WTC11 (cell line): ENCODE data around the gene GPI. TPM values are rescaled to one million over a fixed set of nuclear protein-coding genes. Genes with fewer than 3 reads are reported as not detected.

Experiments
- ATAC-seq: fragments of 200-7000 bp; cut with Tn5 transposase; 2 replicates; pipeline ENCODE4 v1.10.0; 2021; ENCODE audit warnings: mild to moderate bottlenecking, moderate library complexity
- CTCF ChIA-PET: fragments of 300-600 bp; sonication (Branson Sonifier 250); formaldehyde crosslinking; loops from one replicate; lab custom pipeline; 2021; ENCODE audit warnings: antibody characterized with exemption; lab: Charles Lee
- POLR2A ChIA-PET: fragments of 350-600 bp; sonication (Branson Sonifier 250); formaldehyde crosslinking; loops from one replicate; lab custom pipeline; 2021; ENCODE audit warnings: antibody characterized with exemption; lab: Charles Lee
- DNase-seq: peaks from one replicate; pipeline ENCODE4 v3.0.0; 2021; ENCODE audit warnings: low spot score
- H3K27ac Mint-ChIP-seq: 2 replicates; pipeline ENCODE4 v1.8.0; 2021; ENCODE audit warnings: mixed read lengths
- H3K27me3 Mint-ChIP-seq: 2 replicates; pipeline ENCODE4 v1.8.0; 2021; ENCODE audit warnings: low read depth, mild to moderate bottlenecking, moderate library complexity, mixed read lengths
- H3K36me3 Mint-ChIP-seq: 2 replicates; pipeline ENCODE4 v1.8.0; 2021; ENCODE audit warnings: mixed read lengths
- H3K4me1 Mint-ChIP-seq: 2 replicates; pipeline ENCODE4 v1.8.0; 2022; ENCODE audit warnings: mixed read lengths
- H3K4me3 Mint-ChIP-seq: 2 replicates; pipeline ENCODE4 v1.8.0; 2021; ENCODE audit warnings: mild to moderate bottlenecking, moderate library complexity, mixed read lengths
- H3K9me3 Mint-ChIP-seq: 2 replicates; pipeline ENCODE4 v1.8.0; 2021; ENCODE audit warnings: mixed read lengths
- CREM ChIP-seq: sonication (generic); formaldehyde crosslinking; IDR thresholded peaks from 2 replicates; pipeline ENCODE4 v1.8.1; 2022; ENCODE audit warnings: mild to moderate bottlenecking, missing genetic modification reagents, moderate library complexity
- ESRRA ChIP-seq: sonication (generic); formaldehyde crosslinking; IDR thresholded peaks from 2 replicates; pipeline ENCODE4 v1.8.1; 2022; ENCODE audit warnings: mild to moderate bottlenecking, missing genetic modification reagents, borderline replicate concordance
- ETV6 ChIP-seq: sonication (generic); formaldehyde crosslinking; IDR thresholded peaks from 2 replicates; pipeline ENCODE4 v1.8.1; 2022; ENCODE audit warnings: mild to moderate bottlenecking, missing genetic modification reagents
- GTF2I ChIP-seq: fragments of 250-450 bp; sonication (Bioruptor Pico); conservative IDR thresholded peaks from 2 replicates; pipeline ENCODE4 v1.4.0; 2021; ENCODE audit warnings: mild to moderate bottlenecking
- JUN ChIP-seq: sonication (generic); formaldehyde crosslinking; IDR thresholded peaks from 2 replicates; pipeline ENCODE4 v1.8.0; 2023; ENCODE audit warnings: mild to moderate bottlenecking, missing genetic modification reagents
- TEAD1 ChIP-seq: sonication (generic); formaldehyde crosslinking; IDR thresholded peaks from 2 replicates; pipeline ENCODE4 v1.8.0; 2022; ENCODE audit warnings: mild to moderate bottlenecking, missing genetic modification reagents
- ZNF263 ChIP-seq: sonication (generic); formaldehyde crosslinking; IDR thresholded peaks from 2 replicates; pipeline ENCODE4 v1.8.1; 2022; ENCODE audit warnings: low read depth, mild to moderate bottlenecking, moderate library complexity, missing genetic modification reagents
- ZNF423 ChIP-seq: fragments of 250-450 bp; sonication (Bioruptor Pico); IDR thresholded peaks from 2 replicates; pipeline ENCODE4 v2.1.2; 2022; ENCODE audit warnings: mild to moderate bottlenecking, moderate library complexity
- total RNA-seq: library from RNA; stranded (reverse); gene quantifications from 3 replicates; pipeline ENCODE4 v1.2.3, GENCODE V29; 2021
- TF ChIP-seq, protein P1 (sequence below): sonication (generic); formaldehyde crosslinking; conservative IDR thresholded peaks from 2 replicates; pipeline ENCODE4 v1.8.1; 2022; ENCODE audit warnings: mild to moderate bottlenecking, missing genetic modification reagents
- TF ChIP-seq, protein P2 (sequence below): sonication (generic); formaldehyde crosslinking; IDR thresholded peaks from 2 replicates; pipeline ENCODE4 v1.8.0; 2022; ENCODE audit warnings: mild to moderate bottlenecking, missing genetic modification reagents
- TF ChIP-seq, protein P3 (sequence below): sonication (generic); formaldehyde crosslinking; IDR thresholded peaks from 2 replicates; pipeline ENCODE4 v1.8.1; 2023; ENCODE audit warnings: mild to moderate bottlenecking, missing genetic modification reagents, borderline replicate concordance
- TF ChIP-seq, protein P4 (sequence below): fragments of 250-450 bp; sonication (Bioruptor Pico); IDR thresholded peaks from 2 replicates; pipeline ENCODE4 v1.9.0; 2021; ENCODE audit warnings: mild to moderate bottlenecking
- TF ChIP-seq, protein P5 (sequence below): sonication (generic); formaldehyde crosslinking; IDR thresholded peaks from 2 replicates; pipeline ENCODE4 v1.8.1; 2022; ENCODE audit warnings: mild to moderate bottlenecking, missing genetic modification reagents, moderate library complexity, borderline replicate concordance
- TF ChIP-seq, protein P6 (sequence below): fragments of 250-450 bp; sonication (Bioruptor Pico); IDR thresholded peaks from 2 replicates; pipeline ENCODE4 v1.9.0; 2021; ENCODE audit warnings: moderate library complexity, mild to moderate bottlenecking, inconsistent platforms, borderline replicate concordance
- TF ChIP-seq, protein P7 (sequence below): sonication (generic); formaldehyde crosslinking; IDR thresholded peaks from 2 replicates; pipeline ENCODE4 v1.8.0; 2022; ENCODE audit warnings: mild to moderate bottlenecking, missing genetic modification reagents

GPI gene
- total RNA-seq, 1 experiment from 2014 or later, result 389 TPM

DNA sequence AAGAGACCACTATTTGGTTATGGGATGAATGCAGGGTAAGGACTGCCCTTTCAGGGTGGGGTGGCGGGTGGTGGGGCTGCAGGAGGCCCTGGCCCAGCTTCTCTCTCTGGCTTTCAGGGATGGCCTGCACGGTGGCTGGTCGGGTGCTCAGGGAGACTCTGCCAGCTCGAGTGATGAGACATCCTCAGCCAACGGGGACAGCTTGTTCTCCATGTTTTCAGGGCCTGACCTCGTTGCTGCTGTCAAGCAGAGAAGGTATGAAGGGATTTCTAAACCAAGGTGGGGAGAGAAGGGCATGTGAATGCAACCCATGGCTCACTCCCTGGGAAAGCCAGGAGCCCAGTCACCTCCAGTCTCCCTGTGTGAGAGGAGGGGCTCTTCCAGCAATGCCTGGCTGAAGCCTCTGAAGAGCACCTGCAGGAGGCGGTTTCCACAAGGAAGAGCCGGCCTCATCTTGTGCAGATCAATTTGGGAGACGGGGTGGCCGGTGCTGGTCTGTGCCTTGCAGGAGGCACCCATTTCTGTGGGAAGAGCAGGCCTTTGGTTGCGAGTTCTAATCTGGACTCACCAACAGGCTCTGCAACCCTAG is 16.0 kb upstream of the GPI start:
- CTCF ChIA-PET, result interaction anchor here (0.6 to 0.8 kb wide), 2 partner anchors 108 to 117 kb away, joined by 3 read pairs; no protein-coding TSS in a partner anchor
- TF ChIP-seq GTF2I (CRISPR knock-in tag) (no peak), CREM (CRISPR knock-in tag) (no peak), ZNF263 (no peak)
- TF ChIP-seq, all 79 proteins: peak for 0
- no peaks in the 10 kb centered on the region for H3K9me3 Mint-ChIP-seq
- ATAC-seq, result no peak
- H3K4me1 Mint-ChIP-seq, result no peaks in the 10 kb centered on the region; the same call in 1 of the 2 replicates
- no peaks in the 10 kb centered on the region for H3K27me3 Mint-ChIP-seq
- peaks cover 21% of the 10 kb centered on the region for H3K36me3 Mint-ChIP-seq
- POLR2A ChIA-PET, result no interaction called here
- H3K4me3 Mint-ChIP-seq, result no peak overlapping the region
- no peak overlapping the region for H3K27ac Mint-ChIP-seq
- no peak for DNase-seq

DNA sequence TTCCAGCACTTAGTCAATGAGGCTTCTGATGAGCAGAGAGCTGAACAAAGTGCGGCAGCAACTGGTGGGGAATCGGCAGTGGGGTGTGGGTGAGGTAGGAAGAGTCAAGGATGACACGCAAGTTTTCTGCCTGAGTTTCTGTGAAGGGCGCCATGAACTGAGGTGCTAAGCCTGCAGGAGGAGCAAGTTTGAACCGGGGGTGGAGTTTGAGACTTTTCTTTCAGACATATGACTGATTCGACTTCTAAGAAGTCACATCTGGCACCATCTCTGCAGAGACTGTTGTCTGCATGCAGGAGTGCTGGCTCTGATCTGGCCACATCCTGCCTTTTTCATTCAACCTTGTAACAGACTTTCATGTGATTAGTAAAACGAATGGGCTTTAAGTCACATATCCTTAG is 14.8 kb upstream of the GPI start:
- no peaks in the 10 kb centered on the region for H3K9me3 Mint-ChIP-seq
- no peak overlapping the region; the same call in 1 of the 2 replicates for H3K27ac Mint-ChIP-seq
- ATAC-seq (no peak), DNase-seq (no peak)
- ChIA-PET CTCF (no interaction called here), POLR2A (no interaction called here)
- no peaks in the 10 kb centered on the region for H3K27me3 Mint-ChIP-seq
- peaks cover 23% of the 10 kb centered on the region for H3K36me3 Mint-ChIP-seq
- TF ChIP-seq ZNF423 (CRISPR knock-in tag) (no peak), ETV6 (CRISPR knock-in tag) (no peak), JUN (CRISPR knock-in tag) (no peak), TEAD1 (no peak), ESRRA (CRISPR knock-in tag) (no peak)
- TF ChIP-seq, protein P1, sequence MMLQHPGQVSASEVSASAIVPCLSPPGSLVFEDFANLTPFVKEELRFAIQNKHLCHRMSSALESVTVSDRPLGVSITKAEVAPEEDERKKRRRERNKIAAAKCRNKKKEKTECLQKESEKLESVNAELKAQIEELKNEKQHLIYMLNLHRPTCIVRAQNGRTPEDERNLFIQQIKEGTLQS (CRISPR knock-in tag), result no peak
- TF ChIP-seq, protein P2, sequence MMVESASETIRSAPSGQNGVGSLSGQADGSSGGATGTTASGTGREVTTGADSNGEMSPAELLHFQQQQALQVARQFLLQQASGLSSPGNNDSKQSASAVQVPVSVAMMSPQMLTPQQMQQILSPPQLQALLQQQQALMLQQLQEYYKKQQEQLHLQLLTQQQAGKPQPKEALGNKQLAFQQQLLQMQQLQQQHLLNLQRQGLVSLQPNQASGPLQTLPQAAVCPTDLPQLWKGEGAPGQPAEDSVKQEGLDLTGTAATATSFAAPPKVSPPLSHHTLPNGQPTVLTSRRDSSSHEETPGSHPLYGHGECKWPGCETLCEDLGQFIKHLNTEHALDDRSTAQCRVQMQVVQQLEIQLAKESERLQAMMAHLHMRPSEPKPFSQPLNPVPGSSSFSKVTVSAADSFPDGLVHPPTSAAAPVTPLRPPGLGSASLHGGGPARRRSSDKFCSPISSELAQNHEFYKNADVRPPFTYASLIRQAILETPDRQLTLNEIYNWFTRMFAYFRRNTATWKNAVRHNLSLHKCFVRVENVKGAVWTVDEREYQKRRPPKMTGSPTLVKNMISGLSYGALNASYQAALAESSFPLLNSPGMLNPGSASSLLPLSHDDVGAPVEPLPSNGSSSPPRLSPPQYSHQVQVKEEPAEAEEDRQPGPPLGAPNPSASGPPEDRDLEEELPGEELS (CRISPR knock-in tag), result no peak
- TF ChIP-seq, protein P3, sequence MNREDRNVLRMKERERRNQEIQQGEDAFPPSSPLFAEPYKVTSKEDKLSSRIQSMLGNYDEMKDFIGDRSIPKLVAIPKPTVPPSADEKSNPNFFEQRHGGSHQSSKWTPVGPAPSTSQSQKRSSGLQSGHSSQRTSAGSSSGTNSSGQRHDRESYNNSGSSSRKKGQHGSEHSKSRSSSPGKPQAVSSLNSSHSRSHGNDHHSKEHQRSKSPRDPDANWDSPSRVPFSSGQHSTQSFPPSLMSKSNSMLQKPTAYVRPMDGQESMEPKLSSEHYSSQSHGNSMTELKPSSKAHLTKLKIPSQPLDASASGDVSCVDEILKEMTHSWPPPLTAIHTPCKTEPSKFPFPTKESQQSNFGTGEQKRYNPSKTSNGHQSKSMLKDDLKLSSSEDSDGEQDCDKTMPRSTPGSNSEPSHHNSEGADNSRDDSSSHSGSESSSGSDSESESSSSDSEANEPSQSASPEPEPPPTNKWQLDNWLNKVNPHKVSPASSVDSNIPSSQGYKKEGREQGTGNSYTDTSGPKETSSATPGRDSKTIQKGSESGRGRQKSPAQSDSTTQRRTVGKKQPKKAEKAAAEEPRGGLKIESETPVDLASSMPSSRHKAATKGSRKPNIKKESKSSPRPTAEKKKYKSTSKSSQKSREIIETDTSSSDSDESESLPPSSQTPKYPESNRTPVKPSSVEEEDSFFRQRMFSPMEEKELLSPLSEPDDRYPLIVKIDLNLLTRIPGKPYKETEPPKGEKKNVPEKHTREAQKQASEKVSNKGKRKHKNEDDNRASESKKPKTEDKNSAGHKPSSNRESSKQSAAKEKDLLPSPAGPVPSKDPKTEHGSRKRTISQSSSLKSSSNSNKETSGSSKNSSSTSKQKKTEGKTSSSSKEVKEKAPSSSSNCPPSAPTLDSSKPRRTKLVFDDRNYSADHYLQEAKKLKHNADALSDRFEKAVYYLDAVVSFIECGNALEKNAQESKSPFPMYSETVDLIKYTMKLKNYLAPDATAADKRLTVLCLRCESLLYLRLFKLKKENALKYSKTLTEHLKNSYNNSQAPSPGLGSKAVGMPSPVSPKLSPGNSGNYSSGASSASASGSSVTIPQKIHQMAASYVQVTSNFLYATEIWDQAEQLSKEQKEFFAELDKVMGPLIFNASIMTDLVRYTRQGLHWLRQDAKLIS, result no peak
- TF ChIP-seq, protein P4, sequence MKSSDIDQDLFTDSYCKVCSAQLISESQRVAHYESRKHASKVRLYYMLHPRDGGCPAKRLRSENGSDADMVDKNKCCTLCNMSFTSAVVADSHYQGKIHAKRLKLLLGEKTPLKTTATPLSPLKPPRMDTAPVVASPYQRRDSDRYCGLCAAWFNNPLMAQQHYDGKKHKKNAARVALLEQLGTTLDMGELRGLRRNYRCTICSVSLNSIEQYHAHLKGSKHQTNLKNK (CRISPR knock-in tag), result no peak
- TF ChIP-seq, protein P5, sequence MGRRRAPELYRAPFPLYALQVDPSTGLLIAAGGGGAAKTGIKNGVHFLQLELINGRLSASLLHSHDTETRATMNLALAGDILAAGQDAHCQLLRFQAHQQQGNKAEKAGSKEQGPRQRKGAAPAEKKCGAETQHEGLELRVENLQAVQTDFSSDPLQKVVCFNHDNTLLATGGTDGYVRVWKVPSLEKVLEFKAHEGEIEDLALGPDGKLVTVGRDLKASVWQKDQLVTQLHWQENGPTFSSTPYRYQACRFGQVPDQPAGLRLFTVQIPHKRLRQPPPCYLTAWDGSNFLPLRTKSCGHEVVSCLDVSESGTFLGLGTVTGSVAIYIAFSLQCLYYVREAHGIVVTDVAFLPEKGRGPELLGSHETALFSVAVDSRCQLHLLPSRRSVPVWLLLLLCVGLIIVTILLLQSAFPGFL (CRISPR knock-in tag), result no peak
- TF ChIP-seq, protein P6, sequence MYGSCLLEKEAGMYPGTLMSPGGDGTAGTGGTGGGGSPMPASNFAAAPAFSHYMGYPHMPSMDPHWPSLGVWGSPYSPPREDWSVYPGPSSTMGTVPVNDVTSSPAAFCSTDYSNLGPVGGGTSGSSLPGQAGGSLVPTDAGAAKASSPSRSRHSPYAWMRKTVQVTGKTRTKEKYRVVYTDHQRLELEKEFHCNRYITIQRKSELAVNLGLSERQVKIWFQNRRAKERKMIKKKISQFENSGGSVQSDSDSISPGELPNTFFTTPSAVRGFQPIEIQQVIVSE (CRISPR knock-in tag), result no peak
- TF ChIP-seq, protein P7, sequence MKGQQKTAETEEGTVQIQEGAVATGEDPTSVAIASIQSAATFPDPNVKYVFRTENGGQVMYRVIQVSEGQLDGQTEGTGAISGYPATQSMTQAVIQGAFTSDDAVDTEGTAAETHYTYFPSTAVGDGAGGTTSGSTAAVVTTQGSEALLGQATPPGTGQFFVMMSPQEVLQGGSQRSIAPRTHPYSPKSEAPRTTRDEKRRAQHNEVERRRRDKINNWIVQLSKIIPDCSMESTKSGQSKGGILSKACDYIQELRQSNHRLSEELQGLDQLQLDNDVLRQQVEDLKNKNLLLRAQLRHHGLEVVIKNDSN (CRISPR knock-in tag), result no peak
- H3K4me1 Mint-ChIP-seq, result no peaks in the 10 kb centered on the region; the same call in 1 of the 2 replicates
- H3K4me3 Mint-ChIP-seq, result no peak overlapping the region
